ENCODE results near the gene CNOT1.

GRCh38 chr16:58501242-58502131 is 128.1 kb downstream of the CNOT1 start:
- TF ChIP-seq OSR1 (CRISPR knock-in tag; IDR thresholded peaks at IDR 0.05) (no peak), RARB (CRISPR knock-in tag; IDR thresholded peaks at IDR 0.05) (no peak), TOX (CRISPR knock-in tag; IDR thresholded peaks at IDR 0.05; ENCODE audit: borderline replicate concordance) (no peak), ZNF565 (CRISPR knock-in tag; conservative IDR thresholded peaks at IDR 0.05; ENCODE audit: low read depth) (no peak), ZNF8 (CRISPR knock-in tag; IDR thresholded peaks at IDR 0.05) (no peak), ZFP30 (CRISPR knock-in tag; IDR thresholded peaks at IDR 0.05) (no peak), GLIS3 (CRISPR knock-in tag; IDR thresholded peaks at IDR 0.05) (no peak), ZFP3 (CRISPR knock-in tag; IDR thresholded peaks at IDR 0.05) (no peak), ARNTL (CRISPR knock-in tag; IDR thresholded peaks at IDR 0.05; ENCODE audit: borderline replicate concordance, low read depth) (no peak), PPARA (CRISPR knock-in tag; IDR thresholded peaks at IDR 0.05; ENCODE audit: borderline replicate concordance) (no peak), CSDC2 (CRISPR knock-in tag; IDR thresholded peaks at IDR 0.05) (no peak), ZNF70 (CRISPR knock-in tag; IDR thresholded peaks at IDR 0.05) (no peak)
- TF ChIP-seq, protein P1, sequence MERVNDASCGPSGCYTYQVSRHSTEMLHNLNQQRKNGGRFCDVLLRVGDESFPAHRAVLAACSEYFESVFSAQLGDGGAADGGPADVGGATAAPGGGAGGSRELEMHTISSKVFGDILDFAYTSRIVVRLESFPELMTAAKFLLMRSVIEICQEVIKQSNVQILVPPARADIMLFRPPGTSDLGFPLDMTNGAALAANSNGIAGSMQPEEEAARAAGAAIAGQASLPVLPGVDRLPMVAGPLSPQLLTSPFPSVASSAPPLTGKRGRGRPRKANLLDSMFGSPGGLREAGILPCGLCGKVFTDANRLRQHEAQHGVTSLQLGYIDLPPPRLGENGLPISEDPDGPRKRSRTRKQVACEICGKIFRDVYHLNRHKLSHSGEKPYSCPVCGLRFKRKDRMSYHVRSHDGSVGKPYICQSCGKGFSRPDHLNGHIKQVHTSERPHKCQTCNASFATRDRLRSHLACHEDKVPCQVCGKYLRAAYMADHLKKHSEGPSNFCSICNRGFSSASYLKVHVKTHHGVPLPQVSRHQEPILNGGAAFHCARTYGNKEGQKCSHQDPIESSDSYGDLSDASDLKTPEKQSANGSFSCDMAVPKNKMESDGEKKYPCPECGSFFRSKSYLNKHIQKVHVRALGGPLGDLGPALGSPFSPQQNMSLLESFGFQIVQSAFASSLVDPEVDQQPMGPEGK (CRISPR knock-in tag; IDR thresholded peaks at IDR 0.05; ENCODE audit: borderline replicate concordance) = no peak
- TF ChIP-seq, protein P2, sequence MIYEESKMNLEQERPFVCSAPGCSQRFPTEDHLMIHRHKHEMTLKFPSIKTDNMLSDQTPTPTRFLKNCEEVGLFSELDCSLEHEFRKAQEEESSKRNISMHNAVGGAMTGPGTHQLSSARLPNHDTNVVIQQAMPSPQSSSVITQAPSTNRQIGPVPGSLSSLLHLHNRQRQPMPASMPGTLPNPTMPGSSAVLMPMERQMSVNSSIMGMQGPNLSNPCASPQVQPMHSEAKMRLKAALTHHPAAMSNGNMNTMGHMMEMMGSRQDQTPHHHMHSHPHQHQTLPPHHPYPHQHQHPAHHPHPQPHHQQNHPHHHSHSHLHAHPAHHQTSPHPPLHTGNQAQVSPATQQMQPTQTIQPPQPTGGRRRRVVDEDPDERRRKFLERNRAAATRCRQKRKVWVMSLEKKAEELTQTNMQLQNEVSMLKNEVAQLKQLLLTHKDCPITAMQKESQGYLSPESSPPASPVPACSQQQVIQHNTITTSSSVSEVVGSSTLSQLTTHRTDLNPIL (CRISPR knock-in tag; IDR thresholded peaks at IDR 0.05; ENCODE audit: low read depth) = no peak
